NCI-H2107 treated with DMSO at 0.1 percent for 48 hours (cell line): ENCODE results near the gene SASS6.

ENCODE experiments used
- DNase-seq: peaks from one replicate; lab custom pipeline; 2025; ENCODE audit not compliant: unreplicated experiment; lab: John Stamatoyannopoulos, UW

Gene SASS6

GRCh38 chr1:100115524-100115923 lies 17.2 kb downstream of the SASS6 start:
- no peak for DNase-seq

- no peak for DNase-seq
Observed at GRCh38 chr1:100109554-100110066, 23.1 kb downstream of the SASS6 start.

DNA sequence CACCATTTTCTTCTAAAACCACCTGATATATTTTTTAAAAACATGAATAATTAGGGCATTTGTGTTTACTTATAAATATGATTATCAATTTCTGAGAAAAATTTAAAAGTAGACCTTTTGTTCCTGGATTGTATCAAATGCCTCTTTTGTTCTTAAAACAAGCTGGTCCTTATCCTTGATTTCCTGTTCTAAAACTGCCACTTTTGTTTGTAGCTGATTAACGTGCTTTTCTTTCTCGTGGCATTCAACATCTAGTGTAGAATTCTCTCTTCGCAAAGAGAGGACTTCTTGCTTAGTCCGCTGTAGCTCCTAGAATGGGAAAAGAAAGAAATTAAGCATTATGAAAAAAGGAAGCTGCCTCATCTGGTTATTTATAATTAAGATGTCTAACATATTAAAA lies 25.0 kb downstream of the SASS6 start:
- no peak for DNase-seq

- no peak for DNase-seq
Observed at GRCh38 chr1:100101564-100101963, 31.2 kb downstream of the SASS6 start.

DNA sequence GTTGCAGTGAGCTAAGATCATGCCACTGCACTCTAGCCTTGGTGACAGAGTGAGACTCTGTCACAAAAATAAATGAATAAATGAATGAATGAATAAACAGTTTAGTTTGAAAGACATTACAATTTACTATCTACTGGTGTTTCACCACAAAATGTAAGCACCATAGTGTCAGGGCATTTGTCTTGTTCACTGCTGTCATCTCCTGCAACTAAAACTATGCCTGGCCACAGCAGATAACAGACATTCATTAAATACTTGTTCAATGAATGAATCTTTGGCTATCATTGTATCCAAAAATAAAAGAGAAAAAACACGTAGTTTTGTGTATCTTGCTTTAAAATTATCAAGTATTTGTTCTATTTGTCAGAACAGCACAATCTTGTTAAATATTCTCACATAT lies 32.5 kb downstream of the SASS6 start:
- DNase-seq, result no peak

DNA sequence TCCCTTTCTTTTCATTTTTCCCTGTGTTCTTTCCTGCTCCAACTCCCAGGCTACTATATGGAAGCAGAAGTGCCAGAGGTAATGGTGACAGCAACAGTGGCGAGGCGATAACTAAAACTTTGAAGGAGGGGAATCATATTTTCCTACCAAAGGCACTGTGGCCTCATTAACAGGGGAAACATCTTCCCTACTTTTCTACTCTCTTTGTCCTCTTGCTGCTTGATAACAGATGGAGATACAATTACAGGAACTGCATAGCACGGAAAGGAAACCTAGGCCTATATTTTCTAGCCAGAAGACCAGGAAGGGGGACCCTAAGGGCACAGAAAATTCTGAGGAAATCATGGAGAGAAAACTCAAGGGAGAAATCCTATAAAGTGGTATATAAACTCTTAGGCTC lies 42.3 kb downstream of the SASS6 start:
- DNase-seq, result no peak

GRCh38 chr1:100089082-100089481 lies 43.6 kb downstream of the SASS6 start:
- no peak for DNase-seq

- DNase-seq, result no peak
Observed at GRCh38 chr1:100087396-100087795, 45.3 kb downstream of the SASS6 start.

GRCh38 chr1:100080331-100080730 lies 52.4 kb downstream of the SASS6 start:
- no peak for DNase-seq

DNA sequence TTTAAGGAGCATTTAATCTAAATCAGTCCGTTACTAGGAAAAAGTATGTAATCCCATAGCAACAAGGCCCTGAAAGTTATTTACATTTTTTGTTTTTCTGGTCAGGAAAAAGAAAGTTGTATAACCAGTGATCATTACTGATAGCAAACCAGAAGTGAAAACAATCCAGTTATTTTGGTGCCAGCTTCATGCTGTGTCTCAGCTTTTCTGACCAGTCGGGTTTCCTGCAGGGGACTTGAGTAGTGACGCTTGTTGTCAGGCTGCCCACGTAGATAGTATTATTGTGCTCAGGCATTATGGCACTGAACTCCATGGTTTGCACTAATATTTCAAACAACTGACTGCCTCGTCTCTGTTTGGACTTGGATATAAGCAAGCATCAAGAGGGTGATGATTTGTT lies 55.2 kb downstream of the SASS6 start:
- no peak for DNase-seq

DNA sequence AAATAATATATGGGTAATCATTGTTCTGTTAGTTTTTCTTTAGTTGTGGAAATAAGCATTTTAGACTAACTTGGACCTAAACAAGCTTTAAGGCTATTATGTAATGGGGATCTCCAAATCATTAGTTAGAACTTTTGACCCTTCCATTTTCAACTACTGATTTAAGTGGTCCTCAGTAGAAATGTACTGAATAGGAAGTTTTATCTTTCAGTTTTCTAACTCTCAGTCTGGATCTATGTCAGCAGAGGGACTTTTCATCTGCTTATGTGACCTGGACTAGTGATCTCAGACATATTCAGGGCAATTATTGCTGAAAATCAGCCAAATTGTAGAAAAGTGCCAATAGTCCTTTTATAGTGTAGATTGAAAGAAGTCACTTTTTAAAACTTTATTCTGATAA lies 56.0 kb downstream of the SASS6 start:
- no peak for DNase-seq

DNA sequence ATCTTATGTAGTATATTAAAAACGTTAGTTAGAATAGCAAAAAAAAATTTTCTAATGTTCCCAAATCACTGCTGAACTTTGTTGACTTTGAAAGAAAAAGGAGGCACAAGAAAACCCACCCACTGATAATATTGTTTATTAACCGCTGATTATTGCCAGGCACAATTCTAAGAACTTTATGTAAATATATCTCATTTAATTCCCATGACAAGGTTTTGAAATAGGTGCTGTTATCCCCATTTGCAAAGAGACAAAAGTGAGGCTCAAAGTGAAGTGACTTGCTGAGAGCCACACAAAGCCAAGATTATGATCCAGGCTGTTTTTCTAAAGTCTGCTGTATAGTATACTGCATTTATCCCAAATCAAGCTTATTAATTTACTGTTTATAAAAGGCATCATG lies 56.4 kb downstream of the SASS6 start:
- DNase-seq, result no peak

- DNase-seq, result no peak
Observed at GRCh38 chr1:100075773-100076172, 57.0 kb downstream of the SASS6 start.

GRCh38 chr1:100074604-100075395 lies 57.9 kb downstream of the SASS6 start:
- DNase-seq, result no peak

DNA sequence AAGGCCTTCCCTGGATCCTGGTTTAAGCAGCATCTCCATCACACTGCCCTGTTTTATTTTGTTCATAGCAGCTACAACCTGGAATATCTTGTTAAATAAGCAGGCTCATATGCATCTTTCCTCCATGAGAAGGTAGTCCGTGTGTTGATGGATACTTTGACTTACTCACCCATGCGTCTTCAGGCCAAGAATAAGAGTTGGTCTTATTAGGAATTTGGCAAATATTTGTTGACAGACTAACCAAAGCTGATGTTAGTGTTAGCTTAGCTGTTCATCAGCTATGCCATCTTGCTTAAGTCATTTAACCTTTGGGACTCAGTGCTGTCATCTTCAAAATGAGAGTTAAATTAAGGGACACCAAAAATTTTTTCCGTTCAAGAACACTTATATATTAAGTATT lies 59.2 kb downstream of the SASS6 start:
- DNase-seq, result no peak

DNA sequence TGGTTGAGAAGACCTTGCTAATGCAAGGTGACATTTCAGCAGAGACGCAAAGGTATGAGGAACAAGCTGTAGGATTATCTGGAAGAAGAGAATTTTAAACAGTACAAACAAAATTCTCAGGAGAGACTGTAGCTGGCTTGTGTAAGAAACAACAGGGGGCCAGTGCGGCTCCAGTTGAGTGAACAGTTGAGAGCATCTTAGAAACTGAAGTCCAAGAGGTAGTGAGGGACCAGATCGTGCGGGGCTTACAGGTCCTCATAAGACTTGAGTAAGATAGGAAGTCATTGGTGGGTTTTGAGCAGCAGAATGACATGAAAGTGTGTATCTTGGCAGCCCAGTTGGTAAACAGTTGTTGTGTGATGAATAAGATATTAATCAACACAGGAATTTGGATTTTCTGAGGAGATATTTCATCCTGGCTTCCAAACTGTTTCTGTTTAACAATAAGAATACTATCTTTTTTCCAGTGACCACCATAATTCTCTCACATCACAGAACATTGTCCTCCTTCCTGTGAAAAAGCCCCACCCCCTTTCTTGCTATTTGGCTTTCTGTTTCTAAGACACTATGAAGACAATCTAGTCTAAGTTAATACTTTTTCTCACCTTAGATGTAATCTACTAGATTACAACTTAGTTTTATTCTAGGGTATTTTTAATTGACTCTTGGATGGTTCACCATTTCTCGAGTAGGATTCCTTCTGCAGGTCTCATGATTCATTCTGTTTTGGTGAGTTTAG lies 62.4 kb downstream of the SASS6 start:
- DNase-seq, result no peak

DNA sequence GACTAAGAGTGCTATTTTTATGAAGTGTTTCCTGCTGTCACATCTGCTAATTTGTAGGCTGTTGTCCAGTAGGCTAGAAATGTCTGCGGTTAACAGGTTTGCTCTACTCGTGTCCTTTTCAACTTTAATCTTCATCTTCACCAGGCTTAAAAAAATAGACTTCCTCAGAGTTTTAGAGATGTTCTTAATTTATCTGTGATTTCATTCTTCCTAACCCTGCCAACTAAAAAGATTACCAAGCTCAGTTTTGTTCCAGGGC lies 66.8 kb downstream of the SASS6 start:
- DNase-seq, result no peak

DNA sequence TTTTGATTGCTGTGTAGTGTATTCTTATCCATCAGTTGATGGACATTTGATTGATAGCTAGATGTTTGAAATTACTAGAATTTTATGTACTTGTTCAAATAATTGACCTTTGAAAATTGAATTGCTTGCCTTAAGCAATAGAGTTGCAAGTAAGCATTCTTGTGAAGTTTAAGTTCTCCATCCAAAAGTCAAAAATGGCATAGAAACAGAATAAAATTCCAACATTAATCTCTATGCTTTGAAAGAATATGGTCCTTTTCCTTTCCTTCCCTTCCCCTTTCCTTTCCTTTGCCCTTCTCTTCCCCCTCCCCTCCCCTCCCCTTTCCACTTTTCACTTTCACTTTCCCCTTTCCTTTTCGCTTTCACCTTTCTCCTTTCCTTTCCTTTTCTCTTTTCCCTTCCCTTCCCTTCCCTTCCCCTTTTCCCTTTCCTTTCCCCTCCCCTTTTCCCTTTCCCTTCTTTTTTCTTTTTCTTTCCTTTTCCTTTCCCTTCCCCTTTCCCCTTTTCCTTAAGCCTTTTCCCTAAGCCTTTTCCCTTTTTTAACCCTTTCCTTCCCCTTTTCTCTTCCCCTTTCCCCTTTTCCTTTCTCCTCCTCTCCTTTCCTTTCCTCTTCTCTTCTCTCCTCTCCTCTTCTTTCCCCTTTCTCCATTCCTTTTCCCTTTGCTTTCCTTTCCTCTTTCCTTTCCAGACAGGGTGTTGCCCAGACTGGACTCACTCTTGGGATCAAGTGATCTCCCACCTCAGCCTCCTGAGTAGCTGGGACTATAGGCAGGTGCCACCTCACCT lies 67.4 kb downstream of the SASS6 start:
- no peak for DNase-seq

DNA sequence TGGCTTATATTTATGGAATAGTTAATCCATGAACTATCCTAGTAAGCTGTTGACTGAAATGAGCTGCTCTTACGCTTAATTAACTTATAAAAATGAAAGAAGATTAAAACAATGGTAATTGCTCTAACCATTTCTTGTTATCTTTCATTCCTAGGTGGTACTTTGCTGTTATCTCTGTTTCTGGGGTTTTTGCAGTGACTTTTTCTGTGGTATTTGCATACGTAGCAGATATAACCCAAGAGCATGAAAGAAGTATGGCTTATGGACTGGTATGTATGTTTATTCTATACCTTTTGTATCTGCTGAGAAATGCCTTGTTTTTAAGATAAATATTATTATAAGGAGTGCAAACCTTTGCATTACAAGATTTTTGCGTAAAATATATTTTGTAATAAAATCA lies 71.0 kb downstream of the SASS6 start:
- DNase-seq, result no peak

DNA sequence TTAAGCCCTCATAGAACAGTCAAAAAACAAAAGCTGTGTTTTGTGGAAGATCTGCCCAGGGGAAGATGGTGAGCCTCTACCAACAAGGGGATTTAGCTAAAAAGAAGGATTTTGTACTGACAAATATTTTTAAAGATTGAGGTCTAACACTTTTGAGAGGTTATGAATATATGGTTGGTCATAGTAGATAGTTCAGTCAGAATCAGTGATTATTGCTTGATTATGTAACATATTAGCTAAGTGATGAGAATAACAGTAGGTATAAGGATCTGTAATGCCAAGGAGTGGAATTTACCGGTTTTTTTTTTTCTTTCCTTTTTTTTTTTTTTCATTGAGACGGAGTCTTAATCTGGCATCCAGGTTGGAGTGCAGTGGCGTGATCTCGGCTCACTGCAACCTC lies 79.0 kb downstream of the SASS6 start:
- no peak for DNase-seq

DNA sequence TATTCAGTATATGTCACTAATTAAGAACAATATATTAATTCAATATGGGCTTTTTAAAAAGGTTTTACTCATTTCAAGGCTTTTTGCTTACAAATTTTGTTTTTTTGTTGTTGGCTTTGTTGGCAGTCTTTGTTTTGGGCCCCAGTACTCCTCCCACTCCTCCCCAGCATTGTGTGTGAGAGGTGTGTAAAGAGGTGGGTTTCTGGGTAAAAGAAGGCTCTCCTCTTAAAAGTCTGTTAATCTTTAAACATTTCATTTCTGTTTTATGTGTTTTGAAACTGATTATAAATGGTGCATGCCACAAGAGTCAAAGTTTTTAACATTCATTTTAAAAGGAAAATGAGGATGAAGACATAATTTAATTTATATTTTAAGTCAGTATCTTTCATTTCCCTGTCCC lies 79.6 kb downstream of the SASS6 start:
- no peak for DNase-seq

DNA sequence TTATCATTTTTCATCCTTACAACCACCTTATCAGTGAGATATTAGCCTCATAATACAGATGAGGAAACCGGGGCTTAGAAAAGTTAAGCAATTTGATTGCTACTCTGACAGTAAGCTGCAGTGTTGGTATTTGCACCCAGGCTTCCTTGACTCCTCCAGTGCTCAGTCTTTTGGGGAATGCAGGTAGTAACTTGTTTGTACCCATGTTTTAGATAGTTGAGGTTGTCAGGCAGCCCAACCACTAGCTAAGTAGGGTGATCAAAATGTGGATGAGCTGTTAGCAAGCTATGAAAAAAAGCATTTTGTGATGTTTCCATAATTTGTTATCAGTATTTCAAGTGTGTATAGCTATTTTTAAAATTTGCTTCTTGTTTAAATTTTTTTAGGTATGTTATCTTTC lies 80.8 kb downstream of the SASS6 start:
- no peak for DNase-seq
